ENCODE measurements around the gene RGS3. TPM values are rescaled to one million over a fixed set of nuclear protein-coding genes. Genes with fewer than 3 reads are reported as not detected.
A peak's percentile ranks its signal among the peaks of the same experiment; 100 is the strongest.

Gene RGS3
- total RNA-seq, 8 experiments from 2014 or later = 5.7 to 82.3 (median 50.6) TPM

GRCh38 chr9:113446323-113446740, 17.2 kb upstream of the RGS3 start:
- Histone ChIP-seq H3K27ac (no peak overlapping the region), H3K4me3 (no peak overlapping the region), H3K4me1 (replicated peaks in 1 of 2) (peaks cover 6 to 11% of the 10 kb centered on the region in 2 donors)
- WGBS, 10 experiments = 0 to 50% (median 0%) methylated on average over 1 to 3 of the region's 3 CpGs; no CpG with 5 or more reads in 1 of the 10 experiments
- in situ Hi-C loops (cut with MboI; ENCODE audit: low pct_unique_long_range_greater_than_20kb in 2 of 9, low sequenced_read_pairs in 9 of 9, unreplicated experiment in 9 of 9) = loop anchor here in 3 of 9 experiments (5.0 to 25.0 kb wide), 3 partner anchors 141 to 216 kb away; no protein-coding TSS in a partner anchor
- ATAC-seq (replicated peaks in 6 of 8) = peak; percentile 29 to 59 (median 54)

GRCh38 chr9:113449376-113449775, 14.2 kb upstream of the RGS3 start:
- H3K27ac ChIP-seq = no peak overlapping the region
- peaks cover 3 to 11% of the 10 kb centered on the region in 2 donors for H3K4me1 ChIP-seq (replicated peaks in 1 of 2)
- in situ Hi-C loops (cut with MboI; ENCODE audit: low pct_unique_long_range_greater_than_20kb in 2 of 9, low sequenced_read_pairs in 9 of 9, unreplicated experiment in 9 of 9) = loop anchor here in 3 of 9 experiments (5.0 to 25.0 kb wide), 3 partner anchors 138 to 213 kb away; no protein-coding TSS in a partner anchor
- no peak for ATAC-seq (replicated peaks in 6 of 8)
- 17 to 100% (median 73%) methylated on average over 1 to 2 of the region's 2 CpGs; no CpG with 5 or more reads in 2 of the 10 experiments for WGBS, 10 experiments
- no peak overlapping the region for H3K4me3 ChIP-seq

DNA sequence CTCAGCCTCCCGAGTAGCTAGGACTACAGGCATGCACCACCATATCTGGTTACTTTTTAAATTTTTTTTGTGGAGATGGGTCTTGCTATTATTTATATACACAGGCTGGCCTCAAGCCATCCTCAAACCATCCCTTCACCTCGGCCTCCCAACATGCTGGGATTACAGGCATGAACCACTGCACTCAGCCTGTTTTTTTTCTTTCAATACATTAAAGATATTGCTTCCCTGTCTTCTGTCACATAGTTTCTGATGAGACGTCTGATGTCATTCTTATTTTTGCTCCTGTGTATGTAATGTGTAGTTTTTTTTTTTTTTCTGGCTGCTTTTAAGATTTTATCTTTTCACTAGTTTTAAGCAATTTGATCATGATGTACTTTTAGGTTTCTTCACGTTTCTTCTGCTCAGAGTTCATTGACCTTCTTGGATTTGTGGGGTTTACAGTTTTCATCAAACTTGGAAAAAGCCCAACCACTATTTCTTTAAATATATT, 11.4 kb upstream of the RGS3 start:
- WGBS, 10 experiments = 28 to 96% (median 78%) methylated on average over 1 to 4 of the region's 4 CpGs
- in situ Hi-C loops (cut with MboI; ENCODE audit: low pct_unique_long_range_greater_than_20kb in 2 of 9, low sequenced_read_pairs in 9 of 9, unreplicated experiment in 9 of 9) = loop anchor here in 6 of 9 experiments (10.0 to 25.0 kb wide), 4 partner anchors 133 to 210 kb away; no protein-coding TSS in a partner anchor
- Histone ChIP-seq H3K27ac (no peak overlapping the region), H3K4me3 (no peak overlapping the region), H3K4me1 (replicated peaks in 1 of 2) (peaks cover 7 to 13% of the 10 kb centered on the region in 2 donors)
- peak in 2 of 8 experiments; percentile 58 to 64 for ATAC-seq (replicated peaks in 6 of 8)

GRCh38 chr9:113454914-113455761, 8.4 kb upstream of the RGS3 start:
- ATAC-seq (replicated peaks in 6 of 8) = peak in 7 of 8 experiments; percentile 47 to 95 (median 63)
- no peak overlapping the region for H3K27ac ChIP-seq
- 0 to 80% (median 64%) methylated on average over 1 to 5 of the region's 5 CpGs; no CpG with 5 or more reads in 1 of the 10 experiments for WGBS, 10 experiments

GRCh38 chr9:113456235-113456634, 7.3 kb upstream of the RGS3 start:
- ATAC-seq (replicated peaks in 6 of 8) = no peak

More at GRCh38 chr9:113454914-113455761, 8.4 kb upstream of the RGS3 start:
- in situ Hi-C loops (cut with MboI; ENCODE audit: low pct_unique_long_range_greater_than_20kb in 2 of 9, low sequenced_read_pairs in 9 of 9, unreplicated experiment in 9 of 9) = loop anchor here in 6 of 9 experiments (10.0 to 25.0 kb wide), 4 partner anchors 130 to 207 kb away; no protein-coding TSS in a partner anchor
- H3K4me3 ChIP-seq = no peak overlapping the region
- peaks cover 4 to 7% of the 10 kb centered on the region in 2 donors for H3K4me1 ChIP-seq (replicated peaks in 1 of 2)

GRCh38 chr9:113461285-113461684, 2.2 kb upstream of the RGS3 start:
- H3K4me1 ChIP-seq (replicated peaks in 1 of 2) = peaks cover 29 to 31% of the 10 kb centered on the region in 2 donors

More at GRCh38 chr9:113456235-113456634, 7.3 kb upstream of the RGS3 start:
- Histone ChIP-seq H3K4me3 (no peak overlapping the region), H3K27ac (no peak overlapping the region), H3K4me1 (replicated peaks in 1 of 2) (peaks cover 4 to 7% of the 10 kb centered on the region in 2 donors)
- in situ Hi-C loops (cut with MboI; ENCODE audit: low pct_unique_long_range_greater_than_20kb in 2 of 9, low sequenced_read_pairs in 9 of 9, unreplicated experiment in 9 of 9) = loop anchor here in 6 of 9 experiments (10.0 to 25.0 kb wide), 4 partner anchors 129 to 206 kb away; no protein-coding TSS in a partner anchor
- WGBS, 10 experiments = 60 to 100% (median 94%) methylated on average over 2 of the region's 2 CpGs

DNA sequence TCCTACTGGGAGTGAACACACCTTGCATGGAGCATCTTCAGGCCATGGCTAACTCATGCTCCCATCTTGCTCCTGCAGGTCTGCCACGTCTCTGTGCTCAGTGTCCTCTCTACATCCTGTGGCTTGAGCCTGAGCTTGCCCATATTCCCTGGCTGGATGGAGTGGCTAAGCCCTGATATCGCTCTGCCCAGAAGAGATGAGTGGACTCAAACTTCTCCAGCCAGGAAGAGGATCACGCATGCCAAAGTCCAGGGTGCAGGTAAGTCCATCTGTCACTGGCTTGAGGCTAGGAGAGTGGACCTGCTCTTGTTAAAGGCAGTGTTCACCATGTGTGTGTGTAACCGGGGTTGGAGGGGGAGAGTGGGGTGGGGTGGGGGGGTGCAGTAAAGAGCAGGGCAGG, 1.6 kb upstream of the RGS3 start:
- Histone ChIP-seq H3K4me1 (replicated peaks in 1 of 2) (peaks cover 29 to 31% of the 10 kb centered on the region in 2 donors), H3K4me3 (no peak overlapping the region), H3K27ac (no peak overlapping the region)
- in situ Hi-C loops (cut with MboI; ENCODE audit: low pct_unique_long_range_greater_than_20kb in 2 of 9, low sequenced_read_pairs in 9 of 9, unreplicated experiment in 9 of 9) = loop anchor here in 3 of 9 experiments (25.0 kb wide), 2 partner anchors 125 to 200 kb away; no protein-coding TSS in a partner anchor
- no peak for ATAC-seq (replicated peaks in 6 of 8)
- 100% methylated on average over 1 of the region's 4 CpGs; no CpG with 5 or more reads in 9 of the 10 experiments for WGBS, 10 experiments

More at GRCh38 chr9:113461285-113461684, 2.2 kb upstream of the RGS3 start:
- in situ Hi-C loops (cut with MboI; ENCODE audit: low pct_unique_long_range_greater_than_20kb in 2 of 9, low sequenced_read_pairs in 9 of 9, unreplicated experiment in 9 of 9) = loop anchor here in 3 of 9 experiments (25.0 kb wide), 2 partner anchors 126 to 201 kb away; no protein-coding TSS in a partner anchor
- Histone ChIP-seq H3K27ac (no peak overlapping the region), H3K4me3 (no peak overlapping the region)
- WGBS, 10 experiments = 67 to 100% (median 100%) methylated on average over 1 to 3 of the region's 3 CpGs; no CpG with 5 or more reads in 7 of the 10 experiments
- no peak for ATAC-seq (replicated peaks in 6 of 8)

GRCh38 chr9:113462781-113463286, 693 bp upstream of the RGS3 start:
- Histone ChIP-seq H3K4me3 (no peak overlapping the region), H3K27ac (no peak overlapping the region), H3K4me1 (replicated peaks in 1 of 2) (peaks cover 29 to 31% of the 10 kb centered on the region in 2 donors)
- WGBS, 10 experiments = 41 to 100% (median 94%) methylated on average over 1 to 8 of the region's 11 CpGs; no CpG with 5 or more reads in 4 of the 10 experiments
- in situ Hi-C loops (cut with MboI; ENCODE audit: low pct_unique_long_range_greater_than_20kb in 2 of 9, low sequenced_read_pairs in 9 of 9, unreplicated experiment in 9 of 9) = loop anchor here in 3 of 9 experiments (25.0 kb wide), 2 partner anchors 124 to 199 kb away; no protein-coding TSS in a partner anchor
- no peak for ATAC-seq (replicated peaks in 6 of 8)

DNA sequence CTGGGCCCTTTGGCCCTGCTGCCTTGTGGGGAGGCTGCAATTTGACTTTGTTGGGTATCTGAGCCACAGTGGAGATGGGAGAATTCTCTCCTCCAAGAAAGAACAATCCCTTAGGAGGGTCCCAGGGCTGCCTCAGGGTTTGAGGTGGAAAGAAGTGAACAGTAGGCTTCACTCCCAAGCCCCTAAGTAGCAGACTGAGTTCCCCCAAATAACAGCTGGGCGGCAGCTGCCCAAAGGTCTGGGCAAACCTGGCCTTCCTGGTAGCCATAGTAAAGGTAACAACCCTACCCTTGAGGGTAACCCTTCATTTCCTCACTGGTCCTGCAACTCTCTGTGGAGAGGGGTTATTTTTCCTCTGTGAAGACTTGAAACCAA, 746 bp downstream of the RGS3 start:
- peaks cover 35 to 38% of the 10 kb centered on the region in 2 donors for H3K4me1 ChIP-seq (replicated peaks in 1 of 2)
- WGBS, 10 experiments = 60 to 100% methylated on average over 1 of the region's 1 CpG; no CpG with 5 or more reads in 8 of the 10 experiments
- H3K4me3 ChIP-seq = peak overlapping the region in 1 of 5 donors; percentile 35
- H3K27ac ChIP-seq = no peak overlapping the region
- in situ Hi-C loops (cut with MboI; ENCODE audit: low pct_unique_long_range_greater_than_20kb in 2 of 9, low sequenced_read_pairs in 9 of 9, unreplicated experiment in 9 of 9) = loop anchor here in 3 of 9 experiments (25.0 kb wide), 2 partner anchors 123 to 198 kb away; no protein-coding TSS in a partner anchor
- ATAC-seq (replicated peaks in 6 of 8) = no peak

DNA sequence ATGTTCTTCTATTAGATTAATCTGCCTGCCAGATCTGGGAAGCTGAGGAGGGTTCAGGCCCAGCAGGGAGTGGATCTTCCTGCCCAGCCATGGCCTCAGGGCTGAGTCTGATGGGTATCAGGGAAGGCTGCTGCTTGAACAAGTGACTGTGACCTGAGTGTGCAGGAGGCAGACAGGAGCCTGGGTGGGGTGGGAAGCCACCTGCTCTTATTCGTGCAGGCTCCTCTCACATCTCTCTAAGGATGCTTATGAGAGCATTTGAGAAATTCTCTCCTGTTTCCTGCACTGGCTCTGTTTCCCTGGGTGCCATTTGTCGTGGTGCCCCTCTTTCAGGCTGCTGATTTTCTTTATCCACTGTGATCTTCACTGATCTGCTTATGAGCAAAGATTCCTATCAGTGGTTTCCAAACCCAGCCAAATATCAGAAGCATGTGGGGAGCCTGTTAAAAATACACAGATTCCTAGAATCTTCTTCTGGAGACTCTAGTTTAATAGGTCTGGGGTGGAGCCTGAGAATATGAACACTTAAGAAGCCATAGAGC, 2.1 kb downstream of the RGS3 start:
- WGBS, 10 experiments = 17 to 100% (median 80%) methylated on average over 1 to 2 of the region's 2 CpGs; no CpG with 5 or more reads in 3 of the 10 experiments
- H3K27ac ChIP-seq = no peak overlapping the region
- in situ Hi-C loops (cut with MboI; ENCODE audit: low pct_unique_long_range_greater_than_20kb in 2 of 9, low sequenced_read_pairs in 9 of 9, unreplicated experiment in 9 of 9) = loop anchor here in 3 of 9 experiments (25.0 kb wide), 2 partner anchors 122 to 197 kb away; no protein-coding TSS in a partner anchor
- no peak overlapping the region for H3K4me3 ChIP-seq
- peak in 2 of 8 experiments; percentile 21 to 34 for ATAC-seq (replicated peaks in 6 of 8)
- peaks cover 35 to 38% of the 10 kb centered on the region in 2 donors for H3K4me1 ChIP-seq (replicated peaks in 1 of 2)

DNA sequence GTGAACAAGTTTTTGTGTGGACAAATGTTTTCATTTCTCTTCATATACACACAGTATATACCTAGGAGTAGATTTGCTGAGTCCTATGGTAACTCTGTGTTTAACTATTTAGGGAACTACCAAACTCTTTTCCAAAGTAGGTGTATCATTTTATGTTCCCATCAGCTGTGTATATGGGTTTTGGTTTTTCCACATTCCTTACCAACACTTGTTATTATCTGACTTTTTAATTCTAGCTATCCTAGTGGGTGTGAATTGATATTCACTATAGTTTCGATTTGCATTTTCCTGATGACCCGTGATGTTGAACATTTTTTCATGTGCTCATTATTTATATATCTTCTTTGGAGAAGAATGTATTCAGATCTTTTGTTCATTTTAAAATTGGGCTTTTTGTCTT, 3.7 kb downstream of the RGS3 start:
- Histone ChIP-seq H3K4me1 (replicated peaks in 1 of 2) (peaks cover 35 to 38% of the 10 kb centered on the region in 2 donors), H3K4me3 (no peak overlapping the region), H3K27ac (no peak overlapping the region)
- no peak for ATAC-seq (replicated peaks in 6 of 8)
- in situ Hi-C loops (cut with MboI; ENCODE audit: low pct_unique_long_range_greater_than_20kb in 2 of 9, low sequenced_read_pairs in 9 of 9, unreplicated experiment in 9 of 9) = loop anchor here in 3 of 9 experiments (25.0 kb wide), 2 partner anchors 120 to 195 kb away; no protein-coding TSS in a partner anchor
- 60 to 100% (median 88%) methylated on average over 1 to 2 of the region's 2 CpGs for WGBS, 10 experiments
